Measurements from ENCODE around the gene PLA2G7.

The PLA2G7 gene

DNA sequence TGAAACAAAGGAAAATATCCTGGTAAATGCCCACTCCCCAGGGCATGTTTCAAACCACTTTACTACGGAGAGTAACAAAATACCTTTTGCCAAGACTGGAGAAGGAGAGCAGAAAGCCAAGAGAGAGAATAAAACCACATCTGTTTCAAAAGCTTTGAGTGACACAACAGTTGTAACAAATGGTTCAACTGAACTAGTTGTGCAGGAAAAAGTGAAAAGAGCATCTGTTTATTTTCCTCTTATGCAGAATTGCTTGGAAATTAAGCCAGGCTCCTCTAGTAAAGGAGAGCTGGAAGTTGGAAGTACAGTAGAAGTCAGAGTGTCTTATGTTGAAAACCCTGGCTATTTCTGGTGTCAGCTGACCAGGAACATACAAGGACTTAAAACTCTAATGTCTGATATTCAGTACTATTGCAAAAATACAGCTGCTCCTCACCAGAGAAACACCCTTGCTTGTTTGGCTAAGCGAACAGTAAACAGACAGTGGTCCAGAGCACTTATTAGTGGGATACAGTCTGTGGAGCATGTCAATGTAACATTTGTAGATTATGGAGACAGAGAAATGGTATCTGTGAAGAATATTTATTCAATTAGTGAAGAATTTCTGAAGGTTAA is 44.9 kb downstream of the PLA2G7 start:
- in situ Hi-C loops (cut with MboI; ENCODE audit: low sequenced_read_pairs), result no loop called here

- in situ Hi-C loops (cut with MboI; ENCODE audit: low sequenced_read_pairs), result no loop called here
Measured at GRCh38 chr6:46689657-46690056, 45.5 kb downstream of the PLA2G7 start.

DNA sequence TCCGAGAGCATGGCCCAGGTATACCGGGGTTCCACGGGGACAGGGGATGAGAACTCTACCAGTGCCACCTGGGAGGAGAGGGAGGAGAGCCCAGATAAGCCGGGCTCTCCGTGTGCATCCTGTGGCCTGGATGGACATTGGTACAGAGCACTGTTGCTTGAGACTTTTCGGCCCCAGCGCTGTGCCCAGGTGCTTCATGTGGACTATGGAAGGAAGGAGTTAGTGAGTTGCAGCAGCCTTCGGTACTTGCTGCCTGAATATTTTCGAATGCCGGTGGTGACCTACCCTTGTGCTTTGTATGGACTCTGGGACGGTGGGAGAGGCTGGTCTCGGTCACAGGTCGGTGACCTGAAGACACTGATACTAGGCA is 46.2 kb downstream of the PLA2G7 start:
- in situ Hi-C loops (cut with MboI; ENCODE audit: low sequenced_read_pairs), result no loop called here

DNA sequence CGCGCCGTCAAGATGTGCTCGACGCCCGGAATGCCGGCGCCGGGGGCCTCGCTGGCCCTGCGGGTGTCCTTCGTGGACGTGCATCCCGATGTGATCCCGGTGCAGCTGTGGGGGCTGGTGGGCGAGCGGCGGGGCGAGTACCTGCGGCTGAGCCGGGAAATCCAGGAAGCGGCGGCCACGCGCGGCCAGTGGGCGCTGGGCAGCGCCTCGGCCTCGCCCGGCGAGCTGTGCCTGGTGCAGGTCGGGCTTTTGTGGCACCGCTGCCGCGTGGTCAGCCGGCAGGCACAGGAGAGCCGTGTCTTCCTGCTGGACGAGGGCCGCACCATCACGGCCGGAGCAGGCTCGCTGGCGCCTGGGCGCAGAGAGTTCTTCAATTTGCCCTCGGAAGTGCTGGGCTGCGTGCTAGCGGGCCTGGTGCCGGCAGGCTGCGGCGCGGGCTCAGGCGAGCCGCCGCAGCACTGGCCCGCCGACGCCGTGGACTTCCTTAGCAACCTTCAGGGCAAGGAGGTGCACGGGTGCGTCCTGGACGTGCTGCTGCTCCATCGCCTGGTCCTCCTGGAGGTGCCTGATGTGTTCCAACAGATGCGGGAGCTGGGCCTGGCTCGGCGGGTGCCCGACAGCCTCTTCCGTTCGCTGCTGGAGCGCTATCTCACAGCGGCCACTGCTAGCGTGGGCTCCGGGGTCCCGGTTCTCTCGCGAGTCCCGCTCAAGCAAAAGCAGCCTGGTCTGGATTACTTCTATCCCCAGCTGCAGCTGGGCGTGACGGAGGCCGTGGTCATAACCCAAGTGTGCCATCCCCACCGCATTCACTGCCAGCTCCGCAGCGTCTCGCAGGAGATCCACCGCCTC is 46.8 kb downstream of the PLA2G7 start:
- in situ Hi-C loops (cut with MboI; ENCODE audit: low sequenced_read_pairs), result no loop called here

- in situ Hi-C loops (cut with MboI; ENCODE audit: low sequenced_read_pairs), result no loop called here
Measured at GRCh38 chr6:46687619-46688097, 47.5 kb downstream of the PLA2G7 start, which contains the start of gene TDRD6. Gene TDRD6, plus strand, starts transcription at chr6:46687885. Its CDS starts 244 bp downstream, at chr6:46688129.

DNA sequence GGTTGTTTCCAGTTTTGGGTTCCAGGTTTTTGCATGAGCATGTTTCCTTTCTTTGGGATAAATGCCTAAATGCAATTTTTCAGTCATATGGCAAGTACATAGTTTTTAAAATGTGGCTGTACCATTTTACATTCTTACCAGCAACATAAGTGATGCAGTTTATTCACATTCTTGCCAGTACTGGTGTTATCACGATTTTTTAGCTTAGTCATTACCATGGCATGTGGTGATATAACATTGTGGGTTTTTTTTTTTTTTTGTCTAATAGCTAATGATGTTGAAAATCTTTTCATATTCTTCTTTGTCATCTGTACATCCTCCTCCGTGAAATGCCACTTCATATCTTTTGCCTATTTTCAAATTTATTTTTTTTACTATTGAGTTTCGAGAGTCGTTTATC is 50.4 kb downstream of the PLA2G7 start:
- in situ Hi-C loops (cut with MboI; ENCODE audit: low sequenced_read_pairs), result no loop called here

- in situ Hi-C loops (cut with MboI; ENCODE audit: low sequenced_read_pairs), result no loop called here
Measured at GRCh38 chr6:46677314-46677654, 57.9 kb downstream of the PLA2G7 start.

- in situ Hi-C loops (cut with MboI; ENCODE audit: low sequenced_read_pairs), result no loop called here
Measured at GRCh38 chr6:46676604-46677313, 58.4 kb downstream of the PLA2G7 start.

DNA sequence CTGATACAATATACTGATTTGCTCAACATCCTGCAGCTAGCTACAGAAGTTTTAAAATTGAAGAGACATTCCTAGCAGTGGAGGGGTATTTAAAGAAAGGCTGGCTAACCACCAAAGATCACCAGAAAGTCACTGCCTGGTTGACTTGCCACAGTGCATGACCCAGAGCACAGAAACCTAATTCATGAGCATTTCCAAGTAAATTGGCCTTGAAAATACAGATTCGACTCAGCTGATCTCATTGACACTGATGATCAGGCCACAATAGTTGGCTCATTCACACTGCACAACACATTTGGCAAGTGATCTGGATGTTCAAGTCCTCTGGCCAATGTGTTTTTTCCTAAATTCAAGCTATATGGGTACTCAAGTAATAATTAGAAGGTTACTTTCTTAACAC is 60.8 kb downstream of the PLA2G7 start:
- in situ Hi-C loops (cut with MboI; ENCODE audit: low sequenced_read_pairs), result no loop called here

DNA sequence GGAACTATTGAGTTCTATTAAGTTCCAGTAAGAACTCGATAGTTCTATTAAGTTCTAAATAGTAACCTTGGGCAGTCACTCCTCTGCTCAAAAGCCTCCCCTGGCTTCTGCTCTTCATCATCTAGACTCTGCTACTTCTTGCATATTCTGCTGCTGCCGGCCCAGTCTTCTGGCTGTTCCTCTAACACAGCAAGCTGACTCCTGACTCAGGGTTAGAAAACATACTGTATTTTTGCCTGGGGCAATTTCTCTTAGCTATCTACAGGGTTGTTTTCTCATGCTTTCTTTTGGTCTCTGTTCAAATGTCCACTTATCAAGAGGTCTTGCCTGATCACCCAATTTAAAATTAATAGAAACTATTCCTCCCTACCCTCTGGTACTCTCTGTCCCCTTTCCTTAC is 67.8 kb downstream of the PLA2G7 start:
- in situ Hi-C loops (cut with MboI; ENCODE audit: low sequenced_read_pairs), result no loop called here

DNA sequence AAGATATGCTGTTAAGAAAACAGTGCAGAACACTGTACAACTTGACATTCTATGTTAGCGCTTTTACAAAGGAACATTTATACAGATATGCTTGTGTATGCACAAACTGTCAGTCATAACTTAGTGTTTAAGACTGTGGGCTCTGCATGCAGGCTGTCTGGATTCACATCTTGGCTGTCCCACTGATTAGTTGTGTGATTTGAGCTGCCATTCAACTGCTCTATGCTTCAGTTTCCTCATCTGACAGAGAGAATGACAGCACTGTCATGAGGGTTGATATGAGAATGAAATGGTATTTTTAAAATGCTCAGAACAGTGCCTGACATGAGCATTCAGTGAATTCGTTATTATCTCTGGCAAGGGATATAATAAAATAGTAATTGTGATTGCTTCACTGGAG is 73.7 kb downstream of the PLA2G7 start:
- in situ Hi-C loops (cut with MboI; ENCODE audit: low sequenced_read_pairs), result no loop called here

GRCh38 chr6:46657642-46658041 is 77.5 kb downstream of the PLA2G7 start:
- in situ Hi-C loops (cut with MboI; ENCODE audit: low sequenced_read_pairs), result no loop called here

DNA sequence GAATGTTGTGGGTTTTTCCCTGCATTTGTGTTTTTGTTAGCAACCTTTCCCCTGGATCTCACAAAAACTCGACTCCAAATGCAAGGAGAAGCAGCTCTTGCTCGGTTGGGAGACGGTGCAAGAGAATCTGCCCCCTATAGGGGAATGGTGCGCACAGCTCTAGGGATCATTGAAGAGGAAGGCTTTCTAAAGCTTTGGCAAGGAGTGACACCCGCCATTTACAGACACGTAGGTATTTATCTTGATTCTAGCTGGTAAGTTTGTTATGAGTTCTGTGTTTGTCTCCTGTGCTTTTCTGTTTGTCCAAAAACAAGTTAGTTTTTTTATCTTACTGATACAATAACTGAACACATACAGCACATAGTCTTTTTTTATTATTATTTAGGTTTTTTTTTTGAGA is 79.4 kb downstream of the PLA2G7 start:
- in situ Hi-C loops (cut with MboI; ENCODE audit: low sequenced_read_pairs), result no loop called here

All from HL-60/S4 treated with phorbol 12-myristate 13-acetate at 8.2 ng/mL for 4 days and 3 days (cell line).